ENCODE results near the gene ZNF367.
A peak's percentile ranks its signal among the peaks of the same experiment; 100 is the strongest.

ZNF367 gene

GRCh38 chr9:96418083-96418919, at the start of gene ZNF367:
ZNF367 (minus strand) TSS chr9:96418370; CDS start chr9:96418032, 338 bp downstream.
- peak; percentile 97 for DNase-seq (ENCODE audit: low spot score)

GRCh38 chr9:96467784-96468183, 49.6 kb upstream of the ZNF367 start:
- DNase-seq (ENCODE audit: low spot score), result no peak

GRCh38 chr9:96464426-96464825, 46.3 kb upstream of the ZNF367 start:
- DNase-seq (ENCODE audit: low spot score), result no peak

GRCh38 chr9:96462541-96462940, 44.4 kb upstream of the ZNF367 start:
- no peak for DNase-seq (ENCODE audit: low spot score)

GRCh38 chr9:96461336-96461735, 43.2 kb upstream of the ZNF367 start:
- no peak for DNase-seq (ENCODE audit: low spot score)

GRCh38 chr9:96460882-96461281, 42.7 kb upstream of the ZNF367 start:
- no peak for DNase-seq (ENCODE audit: low spot score)

GRCh38 chr9:96460470-96460869, 42.3 kb upstream of the ZNF367 start:
- no peak for DNase-seq (ENCODE audit: low spot score)

- DNase-seq (ENCODE audit: low spot score), result no peak
Measured at GRCh38 chr9:96459268-96460007, 41.3 kb upstream of the ZNF367 start.

GRCh38 chr9:96458226-96458625, 40.1 kb upstream of the ZNF367 start:
- no peak for DNase-seq (ENCODE audit: low spot score)

- DNase-seq (ENCODE audit: low spot score), result no peak
Measured at GRCh38 chr9:96457266-96457665, 39.1 kb upstream of the ZNF367 start.

GRCh38 chr9:96453625-96454024, 35.5 kb upstream of the ZNF367 start:
- DNase-seq (ENCODE audit: low spot score), result peak; percentile 69

- DNase-seq (ENCODE audit: low spot score), result peak; percentile 55
Measured at GRCh38 chr9:96450613-96451528, 32.7 kb upstream of the ZNF367 start.

GRCh38 chr9:96449845-96450612, 31.9 kb upstream of the ZNF367 start, which contains the start of gene HABP4:
HABP4 (plus strand) TSS chr9:96450169; CDS start chr9:96450280, 111 bp downstream.
- DNase-seq (ENCODE audit: low spot score), result peak; percentile 96

- DNase-seq (ENCODE audit: low spot score), result no peak
Measured at GRCh38 chr9:96449523-96449844, 31.3 kb upstream of the ZNF367 start.

GRCh38 chr9:96448546-96449170, 30.5 kb upstream of the ZNF367 start:
- no peak for DNase-seq (ENCODE audit: low spot score)

- DNase-seq (ENCODE audit: low spot score), result no peak
Measured at GRCh38 chr9:96447406-96447805, 29.2 kb upstream of the ZNF367 start.

GRCh38 chr9:96442491-96442890, 24.3 kb upstream of the ZNF367 start:
- DNase-seq (ENCODE audit: low spot score), result no peak

GRCh38 chr9:96441798-96442445, 23.8 kb upstream of the ZNF367 start:
- peak; percentile 36 for DNase-seq (ENCODE audit: low spot score)

GRCh38 chr9:96440671-96441199, 22.6 kb upstream of the ZNF367 start:
- DNase-seq (ENCODE audit: low spot score), result no peak

- no peak for DNase-seq (ENCODE audit: low spot score)
Measured at GRCh38 chr9:96437454-96437853, 19.3 kb upstream of the ZNF367 start.
